Measurements from ENCODE around the gene MEN1. TPM values are rescaled to one million over a fixed set of nuclear protein-coding genes. Genes with fewer than 3 reads are reported as not detected.

MEN1 gene
- polyA plus RNA-seq, 3 donors = 34.3 to 43.5 (median 41.9) TPM

GRCh38 chr11:64793271-64794160 is 16.8 kb downstream of the MEN1 start:
- no peak for DNase-seq (ENCODE audit: extremely low read depth in 1 of 11, low read depth in 9 of 11, low spot score in 4 of 11)

GRCh38 chr11:64792482-64792881 is 17.9 kb downstream of the MEN1 start:
- DNase-seq (ENCODE audit: extremely low read depth in 1 of 11, low read depth in 9 of 11, low spot score in 4 of 11) = no peak

DNA sequence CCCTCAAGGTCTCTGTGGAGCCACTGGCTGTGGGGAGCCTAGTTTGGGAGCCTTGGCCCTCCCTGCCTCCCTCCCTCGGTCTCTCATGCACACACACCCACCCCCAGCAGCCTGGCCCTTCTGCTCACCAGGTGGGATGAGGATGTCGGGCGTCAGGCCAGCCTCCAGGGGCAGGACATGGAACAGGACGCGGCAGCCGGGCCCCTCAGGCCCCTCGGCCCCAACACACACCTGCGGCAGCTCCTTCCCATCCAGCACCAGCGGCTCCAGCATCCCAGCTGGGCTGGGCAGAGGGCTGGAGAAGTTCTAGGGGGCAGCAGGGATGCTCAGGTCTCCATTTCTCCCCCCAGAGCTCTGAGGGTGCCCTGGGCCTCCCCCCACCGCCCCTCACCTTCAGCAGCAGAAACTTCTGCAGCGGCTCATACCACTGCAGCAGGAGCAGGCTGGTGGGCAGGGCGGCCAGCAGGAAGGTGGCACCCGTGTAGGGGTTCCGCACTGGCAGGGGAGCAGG is 18.5 kb downstream of the MEN1 start:
- DNase-seq (ENCODE audit: extremely low read depth in 1 of 11, low read depth in 9 of 11, low spot score in 4 of 11) = no peak

DNA sequence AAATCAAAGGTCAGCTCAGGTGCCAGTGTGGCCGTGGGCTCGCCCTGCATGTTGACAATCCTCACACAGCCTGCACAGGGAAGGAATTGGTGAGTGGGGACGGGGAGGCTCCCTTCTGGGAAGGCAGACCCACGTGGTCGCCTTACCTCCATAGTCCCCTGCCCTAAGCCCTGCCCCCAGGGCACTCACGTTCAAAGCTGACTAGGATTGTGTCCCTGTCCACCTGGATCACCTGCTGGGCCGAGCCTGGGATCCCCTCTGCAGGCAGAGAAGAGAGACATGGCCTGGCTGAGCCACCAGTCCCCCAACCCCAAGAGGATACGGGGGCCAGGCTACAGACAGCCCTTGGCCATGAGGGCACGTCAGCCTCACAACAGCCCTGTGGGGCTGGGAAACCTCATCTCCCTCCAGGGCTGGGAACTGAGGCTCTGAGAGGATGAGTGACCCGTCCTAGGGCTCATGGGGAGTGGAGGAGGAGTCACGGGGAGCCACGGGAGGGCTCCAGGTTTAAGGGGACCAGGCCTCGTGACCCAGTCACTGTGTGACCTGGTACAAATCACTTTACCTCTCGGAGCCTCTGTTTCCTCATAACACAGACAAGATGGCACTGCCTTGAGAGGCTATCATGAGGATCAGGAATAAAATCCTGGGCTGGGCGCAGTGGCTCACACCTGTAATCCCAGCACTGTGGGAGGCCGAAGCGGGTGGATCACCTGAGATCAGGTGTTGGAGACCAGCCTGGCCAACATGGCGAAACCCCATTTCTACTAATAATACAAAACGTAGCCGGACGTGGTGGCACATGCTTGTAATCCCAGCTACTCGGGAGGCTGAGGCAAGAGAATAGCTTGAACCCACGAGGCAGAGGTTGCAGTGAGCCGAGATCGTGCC is 19.9 kb downstream of the MEN1 start:
- DNase-seq (ENCODE audit: extremely low read depth in 1 of 11, low read depth in 9 of 11, low spot score in 4 of 11) = no peak

- no peak for DNase-seq (ENCODE audit: extremely low read depth in 1 of 11, low read depth in 9 of 11, low spot score in 4 of 11)
Observed at GRCh38 chr11:64789331-64790204, 20.8 kb downstream of the MEN1 start.

GRCh38 chr11:64788321-64789215 is 21.8 kb downstream of the MEN1 start:
- no peak for DNase-seq (ENCODE audit: extremely low read depth in 1 of 11, low read depth in 9 of 11, low spot score in 4 of 11)

GRCh38 chr11:64787526-64788320 is 22.6 kb downstream of the MEN1 start:
- peak in 2 of 11 donors; percentile 29 to 30 for DNase-seq (ENCODE audit: extremely low read depth in 1 of 11, low read depth in 9 of 11, low spot score in 4 of 11)

- no peak for DNase-seq (ENCODE audit: extremely low read depth in 1 of 11, low read depth in 9 of 11, low spot score in 4 of 11)
Observed at GRCh38 chr11:64786308-64786707, 24.0 kb downstream of the MEN1 start.

- DNase-seq (ENCODE audit: extremely low read depth in 1 of 11, low read depth in 9 of 11, low spot score in 4 of 11) = no peak
Observed at GRCh38 chr11:64784813-64785581, 25.4 kb downstream of the MEN1 start.

GRCh38 chr11:64778473-64779298 is 31.7 kb downstream of the MEN1 start, which contains the start of gene SF1:
Gene SF1 (minus strand): TSS chr11:64778542. CDS start chr11:64778392, 150 bp downstream.
- DNase-seq (ENCODE audit: extremely low read depth in 1 of 11, low read depth in 9 of 11, low spot score in 4 of 11) = peak; percentile 99 to 100 (median 100)

DNA sequence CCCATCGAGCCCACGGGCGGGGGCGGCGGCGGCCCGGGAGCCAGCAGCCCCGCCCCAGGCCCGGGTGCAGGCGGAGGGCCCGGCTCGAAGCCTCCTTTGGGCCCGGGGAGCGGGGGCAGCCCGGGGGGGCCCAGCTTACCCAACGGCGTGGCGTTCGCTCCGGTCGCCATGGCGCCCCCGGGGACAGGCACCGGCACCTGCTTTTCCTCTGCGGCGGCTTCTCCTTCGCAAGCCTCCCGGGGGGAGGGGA is 32.2 kb downstream of the MEN1 start:
- no peak for DNase-seq (ENCODE audit: extremely low read depth in 1 of 11, low read depth in 9 of 11, low spot score in 4 of 11)

- DNase-seq (ENCODE audit: extremely low read depth in 1 of 11, low read depth in 9 of 11, low spot score in 4 of 11) = peak in 9 of 11 donors; percentile 70 to 85 (median 81)
Observed at GRCh38 chr11:64777449-64778222, 32.7 kb downstream of the MEN1 start.

DNA sequence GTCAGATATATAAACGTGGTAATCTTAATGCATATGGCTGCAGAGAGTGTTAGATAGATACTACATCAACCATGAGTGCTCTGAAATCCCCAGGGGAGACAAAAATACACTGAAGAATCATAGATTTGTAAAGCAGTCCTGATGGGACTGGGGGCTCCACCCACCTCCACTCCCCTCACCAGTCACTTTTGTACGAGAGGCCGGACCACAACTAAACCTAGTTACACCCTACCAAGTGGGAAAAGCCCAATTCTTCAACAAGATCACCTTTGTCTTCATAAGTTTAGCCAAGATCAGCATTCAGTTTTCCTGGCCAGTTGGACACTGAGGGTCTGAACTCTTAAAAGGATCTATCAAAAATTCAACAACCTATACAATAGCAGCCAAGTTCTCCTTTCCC is 33.5 kb downstream of the MEN1 start:
- no peak for DNase-seq (ENCODE audit: extremely low read depth in 1 of 11, low read depth in 9 of 11, low spot score in 4 of 11)

- DNase-seq (ENCODE audit: extremely low read depth in 1 of 11, low read depth in 9 of 11, low spot score in 4 of 11) = no peak
Observed at GRCh38 chr11:64776425-64776824, 33.9 kb downstream of the MEN1 start.

DNA sequence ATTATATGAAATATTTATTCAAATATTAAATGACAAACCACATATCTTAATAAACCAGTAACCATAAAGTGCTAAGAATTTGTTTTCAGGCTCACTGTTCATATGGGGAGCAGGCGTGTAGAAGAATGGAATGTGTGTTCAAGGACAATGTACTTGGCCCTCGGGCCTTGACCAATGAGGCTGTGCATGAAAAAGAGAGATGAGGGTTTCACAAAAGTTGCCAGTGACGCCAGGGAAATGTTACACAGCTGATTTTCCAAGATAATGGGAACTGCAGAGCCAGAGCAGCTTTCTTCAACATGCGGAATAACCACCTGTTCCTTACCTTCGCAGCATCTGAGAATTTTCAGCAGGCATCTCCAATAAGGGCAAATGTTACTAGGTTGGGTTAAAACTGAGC is 36.2 kb downstream of the MEN1 start:
- no peak for DNase-seq (ENCODE audit: extremely low read depth in 1 of 11, low read depth in 9 of 11, low spot score in 4 of 11)
